Renal pelvis (tissue), 4 donors: ENCODE data around the gene ADRB1. TPM values are rescaled to one million over a fixed set of nuclear protein-coding genes. Genes with fewer than 3 reads are reported as not detected.

Source experiments
- DNase-seq: peaks from one replicate; pipeline ENCODE4 v3.0.0-alpha.2; 2013
- polyA plus RNA-seq, 3 donors: library from polyadenylated mRNA; unstranded; fragments of 120-200 nt; gene quantifications; one replicate each; pipeline ENCODE4 v1.2.1, GENCODE V29; 2013; ENCODE audit not compliant: insufficient read length in 3 of 3

ADRB1 gene
- polyA plus RNA-seq, 3 donors = 0.10 TPM; not detected in 2

- no peak for DNase-seq
Measured at GRCh38 chr10:114087255-114087654, 43.6 kb downstream of the ADRB1 start.

GRCh38 chr10:114087655-114088054, 44.0 kb downstream of the ADRB1 start:
- DNase-seq = no peak

- no peak for DNase-seq
Measured at GRCh38 chr10:114094795-114095194, 51.1 kb downstream of the ADRB1 start.

DNA sequence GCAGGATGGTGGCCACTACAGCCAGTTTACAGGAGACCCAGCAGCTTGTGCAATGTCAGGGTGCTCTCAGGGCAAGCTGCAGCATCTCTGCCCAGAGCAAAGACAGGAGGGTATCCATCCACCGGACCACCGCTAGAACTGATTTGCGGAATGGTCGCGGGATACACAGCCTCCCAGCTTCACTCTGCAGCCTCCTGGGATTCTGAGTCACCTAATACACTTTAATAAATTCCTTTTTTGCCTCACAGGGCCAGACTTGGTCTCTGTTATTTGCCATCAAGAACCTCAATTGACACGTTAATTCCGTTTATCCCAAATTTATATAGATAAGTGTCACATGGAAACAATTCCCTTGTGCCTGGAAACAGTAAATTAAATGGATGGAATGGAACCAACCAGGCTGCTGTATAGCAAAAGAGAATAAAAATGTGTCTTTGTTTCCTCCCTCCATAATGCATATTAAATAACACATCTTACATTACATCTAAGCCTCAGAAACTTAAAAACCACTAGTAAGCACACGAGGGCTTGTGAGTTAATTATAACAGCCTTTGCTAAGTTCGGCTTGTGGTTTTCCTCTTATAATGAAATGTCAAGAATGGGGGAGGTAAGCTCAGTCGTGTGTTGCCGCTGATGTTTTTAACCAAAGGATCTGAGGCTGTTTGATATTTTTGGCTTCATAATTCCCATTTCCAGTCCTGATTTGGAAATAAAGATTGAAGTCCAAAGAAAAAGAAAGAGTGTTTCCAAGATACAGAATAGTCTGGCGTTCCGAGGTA, 52.1 kb downstream of the ADRB1 start:
- DNase-seq = no peak

Other genes starting within 250 kb of the ADRB1 start
- 10 to 100 TPM; 14.1 to 15.3 (median 14.5) TPM for gene DCLRE1A, start 189.8 kb upstream of the ADRB1 start, polyA plus RNA-seq
- gene NHLRC2, start 189.2 kb upstream of the ADRB1 start, polyA plus RNA-seq = 10 to 100 TPM; 14.4 to 27.3 (median 24.7) TPM
- 10 to 100 TPM; 19.6 to 33.2 (median 25.0) TPM for gene CCDC186, start 130.3 kb downstream of the ADRB1 start, polyA plus RNA-seq
- under 1 TPM in 1 of 3 donors, not detected in 2; 0.04 TPM for gene TDRD1, start 135.5 kb downstream of the ADRB1 start, polyA plus RNA-seq
- 1 to 10 TPM; 2.5 to 3.2 (median 2.8) TPM for gene VWA2, start 195.4 kb downstream of the ADRB1 start, polyA plus RNA-seq